ENCODE measurements around the gene FKBP4. TPM values are rescaled to one million over a fixed set of nuclear protein-coding genes. Genes with fewer than 3 reads are reported as not detected.

The FKBP4 gene
- total RNA-seq, 2 donors from 2014 or later, result 29.0 to 29.8 TPM

DNA sequence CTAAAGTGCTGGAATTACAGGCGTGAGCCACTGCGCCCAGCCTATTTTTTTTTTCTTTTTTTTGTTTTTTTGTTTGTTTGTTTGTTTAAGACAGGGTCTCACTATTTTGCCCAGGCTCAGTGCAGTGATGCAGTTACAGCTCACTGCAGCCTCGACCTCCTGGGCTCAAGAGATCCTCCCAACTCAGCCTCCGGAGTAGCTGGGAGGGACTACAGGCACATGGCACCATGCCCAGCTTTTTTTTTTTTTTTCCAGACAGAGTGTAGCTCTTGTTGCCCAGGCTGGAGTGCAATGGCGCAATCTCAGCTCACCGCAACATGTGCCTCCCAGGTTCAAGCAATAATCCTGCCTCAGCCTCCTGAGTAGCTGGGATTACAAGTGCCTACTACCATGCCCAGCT is 11.9 kb downstream of the FKBP4 start:
- Histone ChIP-seq H3K27ac (no peak overlapping the region), H3K4me3 (no peak overlapping the region), H3K27me3 (no peaks in the 10 kb centered on the region), H3K36me3 (replicated peaks in 1 of 2; ENCODE audit: insufficient read depth in 1 of 2, low read depth in 2 of 2) (peaks cover 4 to 9% of the 10 kb centered on the region in 2 donors), H3K4me1 (peaks cover 2% of the 10 kb centered on the region), H3K9me3 (no peaks in the 10 kb centered on the region)
- ATAC-seq (no peak), DNase-seq (no peak)
- TF ChIP-seq POLR2A (IDR thresholded peaks at IDR 0.05), result no peak
- TF ChIP-seq, protein P1, sequence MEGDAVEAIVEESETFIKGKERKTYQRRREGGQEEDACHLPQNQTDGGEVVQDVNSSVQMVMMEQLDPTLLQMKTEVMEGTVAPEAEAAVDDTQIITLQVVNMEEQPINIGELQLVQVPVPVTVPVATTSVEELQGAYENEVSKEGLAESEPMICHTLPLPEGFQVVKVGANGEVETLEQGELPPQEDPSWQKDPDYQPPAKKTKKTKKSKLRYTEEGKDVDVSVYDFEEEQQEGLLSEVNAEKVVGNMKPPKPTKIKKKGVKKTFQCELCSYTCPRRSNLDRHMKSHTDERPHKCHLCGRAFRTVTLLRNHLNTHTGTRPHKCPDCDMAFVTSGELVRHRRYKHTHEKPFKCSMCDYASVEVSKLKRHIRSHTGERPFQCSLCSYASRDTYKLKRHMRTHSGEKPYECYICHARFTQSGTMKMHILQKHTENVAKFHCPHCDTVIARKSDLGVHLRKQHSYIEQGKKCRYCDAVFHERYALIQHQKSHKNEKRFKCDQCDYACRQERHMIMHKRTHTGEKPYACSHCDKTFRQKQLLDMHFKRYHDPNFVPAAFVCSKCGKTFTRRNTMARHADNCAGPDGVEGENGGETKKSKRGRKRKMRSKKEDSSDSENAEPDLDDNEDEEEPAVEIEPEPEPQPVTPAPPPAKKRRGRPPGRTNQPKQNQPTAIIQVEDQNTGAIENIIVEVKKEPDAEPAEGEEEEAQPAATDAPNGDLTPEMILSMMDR (IDR thresholded peaks at IDR 0.05), result no peak
- intact Hi-C loops (cut with DNase I), result no loop called here
- 85 to 88% methylated on average over 6 of the region's 6 CpGs for WGBS, 2 donors

- Histone ChIP-seq H3K4me1 (peaks cover 19% of the 10 kb centered on the region), H3K27ac (peak overlapping the region in 3 of 4 donors; percentile 92 to 99 (median 95)), H3K36me3 (replicated peaks in 1 of 2; ENCODE audit: insufficient read depth in 1 of 2, low read depth in 2 of 2) (no peaks in the 10 kb centered on the region), H3K27me3 (no peaks in the 10 kb centered on the region), H3K9me3 (no peaks in the 10 kb centered on the region), H3K4me3 (peak overlapping the region in 1 of 2 donors; percentile 69)
- no peak for TF ChIP-seq POLR2A (IDR thresholded peaks at IDR 0.05)
- TF ChIP-seq, protein P1 (IDR thresholded peaks at IDR 0.05), result no peak
- DNase-seq, result no peak
- intact Hi-C loops (cut with DNase I), result no loop called here
- WGBS, 2 donors, result 39 to 54% methylated on average over 5 of the region's 5 CpGs
- ATAC-seq, result no peak
Observed at GRCh38 chr12:2811801-2812200, 17.0 kb downstream of the FKBP4 start.

GRCh38 chr12:2812290-2813213 is 17.8 kb downstream of the FKBP4 start, which contains the start of gene ITFG2:
ITFG2 (plus strand) TSS chr12:2812668; CDS start chr12:2812761, 93 bp downstream.
- no peaks in the 10 kb centered on the region for H3K27me3 ChIP-seq
- 0% methylated on average over 34 to 48 of the region's 48 CpGs for WGBS, 2 donors
- ATAC-seq, result peak; percentile 98

GRCh38 chr12:2813214-2814185 is 18.7 kb downstream of the FKBP4 start:
- DNase-seq (peak; percentile 38 to 62 (median 50)), ATAC-seq (peak; percentile 0)
- H3K36me3 ChIP-seq (replicated peaks in 1 of 2; ENCODE audit: insufficient read depth in 1 of 2, low read depth in 2 of 2), result peaks cover 0 to 11% of the 10 kb centered on the region in 2 donors
- 9% methylated on average over 10 of the region's 10 CpGs for WGBS, 2 donors
- H3K4me1 ChIP-seq, result peaks cover 19% of the 10 kb centered on the region
- TF ChIP-seq, protein P1 (IDR thresholded peaks at IDR 0.05), result peak in 6 of 7 experiments; percentile 32 to 66 (median 52)
- no peak for TF ChIP-seq POLR2A (IDR thresholded peaks at IDR 0.05)
- H3K27me3 ChIP-seq, result no peaks in the 10 kb centered on the region
- H3K9me3 ChIP-seq, result no peaks in the 10 kb centered on the region
- intact Hi-C loops (cut with DNase I), result no loop called here
- H3K4me3 ChIP-seq, result peak overlapping the region; percentile 32 to 69
- peak overlapping the region; percentile 74 to 99 (median 94) for H3K27ac ChIP-seq

More at GRCh38 chr12:2812290-2813213, 17.8 kb downstream of the FKBP4 start, which contains the start of gene ITFG2:
- Histone ChIP-seq H3K4me1 (peaks cover 19% of the 10 kb centered on the region), H3K36me3 (replicated peaks in 1 of 2; ENCODE audit: insufficient read depth in 1 of 2, low read depth in 2 of 2) (peaks cover 0 to 2% of the 10 kb centered on the region in 2 donors), H3K9me3 (no peaks in the 10 kb centered on the region), H3K4me3 (peak within 1 kb of the TSS; percentile 32 to 69), H3K27ac (peak within 1 kb of the TSS; percentile 74 to 99 (median 94))
- intact Hi-C loops (cut with DNase I), result no loop called here
- peak; percentile 86 to 97 (median 96) for TF ChIP-seq POLR2A (IDR thresholded peaks at IDR 0.05)
- TF ChIP-seq, protein P1 (IDR thresholded peaks at IDR 0.05), result peak in 3 of 7 experiments; percentile 17 to 22 (median 17)
- peak; percentile 98 to 99 (median 98) for DNase-seq
